ENCODE results near the gene SCN1A. TPM values are rescaled to one million over a fixed set of nuclear protein-coding genes. Genes with fewer than 3 reads are reported as not detected.

SCN1A gene
- total RNA-seq, 1 donor from 2014 or later, result not detected

- TF ChIP-seq CTCF (conservative IDR thresholded peaks at IDR 0.05; ENCODE audit: low read depth, low read length), result no peak
- H3K4me3 ChIP-seq (ENCODE audit: low read depth, low read length), result no peak overlapping the region
- DNase-seq (ENCODE audit: low read depth), result no peak
Measured at GRCh38 chr2:166138144-166138543, 10.3 kb upstream of the SCN1A start.

- DNase-seq (ENCODE audit: low read depth), result no peak
- TF ChIP-seq CTCF (conservative IDR thresholded peaks at IDR 0.05; ENCODE audit: low read depth, low read length), result no peak
- no peak overlapping the region for H3K4me3 ChIP-seq (ENCODE audit: low read depth, low read length)
Measured at GRCh38 chr2:166137331-166137730, 9.5 kb upstream of the SCN1A start.

DNA sequence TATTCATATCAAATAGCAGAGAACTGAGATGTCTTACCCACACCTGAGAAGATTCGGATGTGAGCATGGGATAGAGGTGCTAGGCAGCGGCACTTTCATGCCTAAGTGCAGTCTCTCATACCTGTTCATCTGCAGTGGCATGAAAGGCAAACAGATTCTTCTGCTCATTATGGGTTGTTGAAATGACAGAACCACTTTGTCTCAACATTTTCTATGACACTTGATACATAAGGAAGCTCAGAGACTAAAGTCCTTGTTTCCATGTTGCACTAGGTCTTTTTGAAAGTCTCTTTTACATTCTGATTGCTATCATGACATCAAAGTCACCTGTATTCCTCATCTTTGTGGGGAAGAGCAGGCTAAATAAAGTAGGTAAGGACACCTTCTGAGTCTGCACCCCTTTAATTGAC lies 8.0 kb upstream of the SCN1A start:
- no peak overlapping the region for H3K4me3 ChIP-seq (ENCODE audit: low read depth, low read length)
- TF ChIP-seq CTCF (conservative IDR thresholded peaks at IDR 0.05; ENCODE audit: low read depth, low read length), result no peak
- no peak for DNase-seq (ENCODE audit: low read depth)

GRCh38 chr2:166135152-166135848 lies 7.5 kb upstream of the SCN1A start:
- no peak for TF ChIP-seq CTCF (conservative IDR thresholded peaks at IDR 0.05; ENCODE audit: low read depth, low read length)
- no peak for DNase-seq (ENCODE audit: low read depth)
- H3K4me3 ChIP-seq (ENCODE audit: low read depth, low read length), result no peak overlapping the region

- no peak for DNase-seq (ENCODE audit: low read depth)
- H3K4me3 ChIP-seq (ENCODE audit: low read depth, low read length), result no peak overlapping the region
- TF ChIP-seq CTCF (conservative IDR thresholded peaks at IDR 0.05; ENCODE audit: low read depth, low read length), result no peak
Measured at GRCh38 chr2:166134252-166135151, 6.7 kb upstream of the SCN1A start.

- no peak for TF ChIP-seq CTCF (conservative IDR thresholded peaks at IDR 0.05; ENCODE audit: low read depth, low read length)
- no peak for DNase-seq (ENCODE audit: low read depth)
Measured at GRCh38 chr2:166133653-166134052, 5.8 kb upstream of the SCN1A start.

More at GRCh38 chr2:166133653-166134052, 5.8 kb upstream of the SCN1A start:
- no peak overlapping the region for H3K4me3 ChIP-seq (ENCODE audit: low read depth, low read length)
